GM19324 (cell line): Measurements from ENCODE around the gene DIDO1.

Experiments
- ATAC-seq: cut with Tn5 transposase; IDR thresholded peaks from one replicate; pipeline ENCODE4 v1.9.1; 2021; ENCODE audit warnings: mild to moderate bottlenecking, moderate library complexity; ENCODE audit not compliant: unreplicated experiment, low FRiP score

DIDO1 gene

DNA sequence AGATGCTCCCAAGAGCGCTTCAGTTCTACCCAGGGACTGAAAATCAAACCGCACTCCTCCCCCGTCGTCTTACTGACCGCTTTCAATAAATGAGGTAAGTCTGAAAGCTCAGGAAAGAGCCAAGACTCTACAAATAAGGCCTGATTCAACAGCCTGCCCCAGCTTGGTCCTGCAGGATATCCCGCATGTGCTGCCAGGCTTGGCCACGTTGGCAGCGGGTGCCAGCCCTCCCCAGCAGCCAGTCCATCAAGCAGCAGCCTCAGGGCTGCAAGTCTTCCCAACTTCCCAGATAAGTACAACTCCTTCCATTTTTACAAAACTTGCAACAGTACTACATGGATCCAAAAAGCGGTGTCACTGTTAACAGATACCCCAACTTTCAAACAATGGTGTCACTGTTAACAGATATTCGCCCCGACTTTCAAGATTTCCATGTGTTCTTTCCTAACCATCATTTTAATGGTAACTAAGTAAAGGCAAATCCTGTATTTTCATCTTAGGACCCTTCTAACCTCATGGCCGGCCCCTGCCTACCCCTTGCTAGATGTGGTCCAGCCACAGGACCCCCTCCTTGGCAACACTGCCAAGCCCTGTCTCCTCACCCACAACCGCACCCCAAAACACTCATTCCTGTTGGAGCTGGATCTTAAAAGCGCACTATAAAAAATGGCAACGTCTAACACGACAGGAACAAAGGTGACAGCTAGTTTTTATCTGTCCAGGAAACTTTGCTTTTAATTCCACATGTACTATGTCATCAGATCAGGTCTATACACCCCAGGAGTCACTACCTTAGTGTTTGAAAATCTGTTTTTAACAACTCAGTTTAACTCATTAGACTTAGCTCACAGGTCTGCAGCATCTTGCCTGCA lies 28.0 kb downstream of the DIDO1 start:
- ATAC-seq: no peak

DNA sequence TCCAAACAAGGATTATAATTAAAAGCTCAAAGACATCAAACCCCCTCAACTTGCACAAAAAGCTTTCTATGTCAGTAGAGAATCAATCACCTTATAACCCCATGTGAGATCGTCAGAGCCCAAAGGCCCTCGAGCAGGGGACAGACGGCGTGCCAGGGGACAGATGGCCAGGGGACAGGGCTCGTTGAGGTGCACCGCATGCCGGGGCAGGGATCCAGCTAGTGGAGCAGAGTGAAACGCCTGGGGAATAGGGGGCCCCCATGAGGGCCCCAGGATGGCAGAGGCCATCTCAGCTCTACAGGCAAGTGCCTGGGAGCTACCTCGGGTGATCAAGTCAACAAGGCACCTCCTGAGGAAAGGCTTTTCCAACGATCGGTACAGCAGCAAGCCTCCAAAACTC lies 28.6 kb downstream of the DIDO1 start:
- ATAC-seq: no peak

DNA sequence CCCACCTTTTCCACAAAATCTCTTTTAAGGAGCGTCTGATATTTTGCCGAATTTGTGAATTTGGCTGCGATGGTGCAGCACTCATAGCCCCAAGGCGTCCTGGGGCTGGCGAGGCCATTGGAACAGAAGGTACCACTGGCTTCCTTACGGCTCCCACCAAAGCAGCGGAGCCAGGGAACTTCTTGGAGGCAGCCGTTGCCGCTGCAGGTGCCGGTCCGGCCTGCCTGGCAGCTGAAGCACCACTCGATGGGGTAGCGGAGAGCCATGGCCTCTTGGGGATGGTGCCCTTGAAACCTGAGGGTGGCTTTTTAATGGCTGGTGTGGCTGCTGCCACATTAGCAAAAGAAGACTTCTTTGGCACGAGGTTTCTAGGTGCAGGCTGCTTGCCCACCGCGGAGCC lies 29.8 kb downstream of the DIDO1 start:
- ATAC-seq: no peak

DNA sequence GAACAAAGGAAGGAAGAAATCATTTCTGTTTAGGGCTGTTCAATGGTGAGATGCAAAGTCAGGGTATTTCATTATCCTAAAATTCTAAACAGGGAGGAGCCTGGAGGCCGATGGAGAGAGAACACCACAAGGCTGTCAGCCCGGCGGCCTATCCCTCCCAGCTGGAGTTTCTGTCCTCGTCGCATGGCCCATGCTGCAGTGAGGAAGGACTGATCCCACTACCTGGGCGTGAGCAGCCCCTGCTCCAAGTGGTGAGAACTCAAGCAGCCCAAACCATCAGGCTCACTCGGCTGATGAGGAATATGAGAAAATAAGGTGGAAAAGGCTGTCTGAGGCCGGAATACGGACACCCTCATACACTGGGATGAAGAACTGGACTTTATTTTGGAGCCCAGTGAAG lies 30.8 kb downstream of the DIDO1 start:
- no peak for ATAC-seq

DNA sequence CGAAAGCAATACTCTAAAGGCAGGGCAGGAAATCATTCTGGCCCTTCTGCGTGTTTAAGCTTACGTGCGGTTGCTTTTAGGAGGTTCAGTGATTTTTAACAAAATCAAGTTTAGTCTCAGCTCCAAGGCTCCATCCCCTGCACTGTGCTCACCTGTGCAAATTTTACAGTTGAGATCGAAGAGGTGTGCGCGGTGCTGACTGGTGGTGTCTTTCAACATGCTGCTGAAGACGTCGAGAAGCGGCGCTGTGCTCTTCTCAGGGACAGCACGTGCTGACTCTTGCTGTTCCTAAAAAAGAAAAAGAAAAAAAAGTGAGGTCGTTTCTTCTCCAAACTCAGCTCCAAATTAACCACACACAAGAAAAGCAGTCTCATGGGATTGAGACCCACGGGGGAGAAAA lies 32.0 kb downstream of the DIDO1 start:
- no peak for ATAC-seq

DNA sequence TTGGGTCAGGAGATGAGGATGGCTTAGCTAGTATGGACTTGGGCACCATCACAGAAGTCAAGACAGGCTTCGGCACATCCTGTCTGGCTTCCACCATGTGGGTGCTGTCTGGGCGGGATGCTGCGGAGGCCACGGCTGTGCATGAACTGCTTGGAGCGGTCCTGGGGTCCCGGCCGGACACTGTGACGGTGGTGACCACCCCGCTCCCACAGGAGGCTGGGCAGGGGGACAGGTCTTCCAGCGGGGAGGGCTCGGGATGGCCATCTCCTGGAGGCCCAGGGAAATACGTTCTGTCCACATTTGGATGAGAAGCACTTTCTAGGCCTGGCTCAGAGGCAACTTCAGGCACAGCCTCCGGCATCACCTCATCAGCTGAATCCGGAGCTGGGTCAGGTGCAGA lies 32.6 kb downstream of the DIDO1 start:
- ATAC-seq: no peak

DNA sequence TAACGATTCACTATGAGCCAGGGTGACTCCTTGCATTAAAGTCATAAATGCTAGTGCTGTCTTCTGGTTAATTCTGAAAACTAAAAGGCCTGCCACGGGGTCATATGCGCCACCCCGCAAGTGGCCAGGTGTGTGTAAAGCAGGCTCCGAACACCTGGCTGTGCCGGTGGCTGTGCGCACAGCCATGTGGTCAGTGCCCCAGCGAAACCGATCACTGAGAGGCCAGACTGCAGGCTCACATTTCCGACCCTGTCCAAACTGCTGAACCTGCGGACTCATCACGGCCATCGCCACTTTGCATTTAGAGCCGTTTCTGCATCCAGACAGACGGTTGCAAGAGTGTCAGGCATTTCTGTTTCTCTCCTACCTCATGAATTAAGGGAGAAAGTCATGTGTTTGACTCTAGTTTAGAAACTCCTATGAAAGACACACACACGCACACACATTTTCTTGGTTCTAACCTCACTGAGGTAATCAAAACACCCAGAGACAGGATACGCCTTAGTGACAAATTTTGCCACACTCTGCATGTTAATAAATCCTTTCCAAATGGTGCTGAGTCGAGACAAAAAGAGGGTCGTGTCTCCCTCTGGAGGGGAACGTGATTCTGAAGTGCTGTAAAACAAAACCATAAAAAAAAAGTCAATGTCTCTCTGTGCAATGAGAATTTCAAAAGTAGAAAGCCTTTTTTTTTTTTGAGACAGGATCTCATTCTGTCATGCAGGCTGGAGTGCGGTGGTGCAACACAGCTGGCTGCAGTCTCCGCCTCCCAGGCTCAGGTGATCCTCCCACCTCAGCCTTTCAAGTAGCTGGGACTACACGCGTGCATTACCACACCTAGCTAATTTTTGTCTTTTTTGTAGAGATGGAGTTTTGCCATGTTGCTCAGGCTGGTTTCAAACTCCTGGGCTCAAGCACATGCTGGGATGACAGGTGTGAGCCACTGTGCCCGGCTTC lies 33.7 kb downstream of the DIDO1 start:
- no peak for ATAC-seq

DNA sequence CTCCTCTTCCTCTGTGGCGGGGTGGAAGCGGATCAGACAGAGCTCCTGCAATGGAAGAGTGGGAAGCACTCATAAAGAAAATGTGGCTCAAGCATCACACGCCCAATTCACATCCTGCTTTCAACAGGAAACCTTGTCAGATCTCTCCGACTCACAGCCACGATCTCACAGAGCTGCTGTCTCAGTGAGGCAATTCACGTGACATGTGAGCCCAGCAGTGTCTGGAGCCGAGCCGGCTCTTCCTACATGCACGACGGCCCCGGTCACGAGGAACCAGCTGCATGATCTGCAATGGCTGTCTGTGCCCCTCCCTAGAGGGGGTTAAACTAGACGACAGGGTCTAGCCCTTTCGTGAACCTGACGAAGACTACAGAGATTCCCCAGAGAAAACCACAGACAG lies 35.2 kb downstream of the DIDO1 start:
- no peak for ATAC-seq

DNA sequence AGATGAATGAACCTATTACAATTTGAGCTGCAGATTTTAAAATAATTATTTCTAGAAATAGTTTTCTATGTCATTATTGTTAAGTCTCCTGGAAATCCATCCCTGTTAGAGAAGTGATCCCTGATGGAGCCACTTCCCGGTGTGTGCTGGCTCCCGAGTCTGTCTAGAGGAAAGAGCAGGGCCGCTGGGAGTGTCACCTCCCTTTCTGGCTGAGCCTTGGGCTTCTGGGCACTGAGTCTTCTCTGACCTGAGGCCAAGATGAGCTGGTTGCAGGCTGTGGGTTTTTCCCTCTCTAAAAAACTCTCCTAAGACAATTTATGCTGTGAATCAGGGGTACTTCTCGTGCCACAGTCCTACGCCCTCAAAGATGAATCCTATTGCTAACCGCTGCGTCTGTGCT lies 35.9 kb downstream of the DIDO1 start:
- no peak for ATAC-seq

DNA sequence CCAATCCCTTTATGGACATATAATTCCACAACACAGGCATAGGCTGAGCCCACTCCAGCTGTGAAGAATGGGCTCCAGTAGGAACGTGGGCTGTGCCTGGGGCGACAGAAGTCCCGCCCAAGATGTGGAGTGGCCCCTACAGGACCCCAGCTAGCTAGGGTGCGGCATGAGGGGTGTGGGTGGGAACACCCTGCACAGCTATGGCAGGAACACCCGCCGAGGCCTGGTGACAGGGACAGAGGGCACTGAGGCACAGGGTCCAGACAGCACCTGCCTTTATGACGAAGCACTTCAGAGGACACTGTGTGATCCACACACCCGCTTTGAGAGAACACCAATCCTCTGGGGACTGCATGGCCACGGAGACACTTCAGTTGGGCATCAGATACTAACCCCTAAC lies 36.4 kb downstream of the DIDO1 start:
- ATAC-seq: no peak

DNA sequence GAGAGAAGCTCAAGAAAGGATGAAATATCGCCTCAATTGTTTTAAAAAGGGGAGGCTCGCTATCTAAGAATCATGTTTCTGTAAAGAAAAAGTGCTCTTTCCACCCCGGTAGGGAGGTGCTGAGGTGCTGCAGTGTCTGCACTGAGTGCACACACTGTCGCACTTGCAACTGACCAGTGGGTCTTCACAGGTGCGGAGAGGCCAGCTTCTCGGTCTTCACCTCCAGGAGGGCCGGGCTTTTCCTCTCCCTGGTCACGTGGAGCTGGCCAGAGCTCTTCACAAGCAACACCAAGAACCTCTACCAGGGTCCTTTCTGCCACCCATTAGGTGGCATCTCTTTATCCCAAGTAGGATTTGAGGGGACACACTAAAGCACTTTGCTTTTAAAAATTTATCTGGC lies 36.9 kb downstream of the DIDO1 start:
- no peak for ATAC-seq

DNA sequence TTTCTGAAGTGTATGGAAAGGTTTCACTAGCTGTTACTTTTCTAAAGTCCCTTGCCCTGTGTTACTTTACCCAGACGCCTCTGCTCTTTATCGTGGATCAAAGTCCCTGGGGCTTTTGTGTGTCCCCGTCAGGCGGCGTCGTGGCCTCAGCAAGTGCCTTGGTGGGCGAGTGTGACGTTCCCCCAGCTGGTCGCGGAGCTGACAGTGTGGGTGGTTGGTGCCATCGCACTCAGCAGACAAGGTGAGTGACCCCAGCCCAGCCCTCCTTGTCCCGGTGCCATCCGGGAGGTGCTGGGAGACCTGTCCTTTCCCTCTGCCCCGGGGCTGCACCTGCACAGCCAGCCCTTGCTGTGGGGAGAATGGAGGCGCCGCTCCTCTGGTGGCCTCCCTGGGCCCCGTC lies 37.4 kb downstream of the DIDO1 start:
- ATAC-seq: no peak

DNA sequence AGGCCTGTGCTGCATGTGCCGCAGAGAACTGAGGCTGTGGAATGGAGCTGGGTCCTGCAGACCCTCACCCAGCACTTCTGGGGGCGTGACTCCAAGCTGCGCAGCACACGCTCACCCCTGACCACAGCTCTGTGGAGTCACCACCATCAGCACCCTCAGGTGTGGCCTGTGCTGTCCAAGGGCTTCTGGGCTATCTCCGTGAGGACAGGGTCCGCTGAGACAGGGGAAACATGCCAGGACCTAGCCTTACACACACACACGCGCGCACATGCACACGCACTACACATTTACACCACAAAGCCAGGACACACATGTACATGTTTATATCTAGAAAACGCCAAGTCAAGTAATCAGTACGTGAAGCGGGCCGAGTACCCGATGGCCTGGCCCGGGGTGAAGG lies 37.9 kb downstream of the DIDO1 start:
- ATAC-seq: no peak

DNA sequence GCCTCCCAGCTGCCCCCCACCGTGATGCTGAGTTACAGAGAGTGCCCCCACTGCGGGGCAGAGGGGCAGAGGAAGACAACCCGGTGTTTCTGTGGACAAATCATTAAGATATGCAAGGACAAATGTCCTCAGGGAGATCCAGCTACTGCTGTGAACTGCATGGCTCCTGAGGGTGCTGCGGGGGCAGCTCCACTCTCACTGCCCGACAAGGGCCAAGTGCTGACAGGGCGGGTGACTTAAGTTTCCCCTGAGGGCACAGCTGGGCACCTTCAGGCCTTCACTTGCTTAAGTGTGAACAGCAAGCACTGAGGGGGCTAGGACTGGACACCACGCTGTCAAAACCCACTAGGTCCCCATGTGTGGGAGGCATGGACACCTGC lies 38.5 kb downstream of the DIDO1 start:
- ATAC-seq: no peak

DNA sequence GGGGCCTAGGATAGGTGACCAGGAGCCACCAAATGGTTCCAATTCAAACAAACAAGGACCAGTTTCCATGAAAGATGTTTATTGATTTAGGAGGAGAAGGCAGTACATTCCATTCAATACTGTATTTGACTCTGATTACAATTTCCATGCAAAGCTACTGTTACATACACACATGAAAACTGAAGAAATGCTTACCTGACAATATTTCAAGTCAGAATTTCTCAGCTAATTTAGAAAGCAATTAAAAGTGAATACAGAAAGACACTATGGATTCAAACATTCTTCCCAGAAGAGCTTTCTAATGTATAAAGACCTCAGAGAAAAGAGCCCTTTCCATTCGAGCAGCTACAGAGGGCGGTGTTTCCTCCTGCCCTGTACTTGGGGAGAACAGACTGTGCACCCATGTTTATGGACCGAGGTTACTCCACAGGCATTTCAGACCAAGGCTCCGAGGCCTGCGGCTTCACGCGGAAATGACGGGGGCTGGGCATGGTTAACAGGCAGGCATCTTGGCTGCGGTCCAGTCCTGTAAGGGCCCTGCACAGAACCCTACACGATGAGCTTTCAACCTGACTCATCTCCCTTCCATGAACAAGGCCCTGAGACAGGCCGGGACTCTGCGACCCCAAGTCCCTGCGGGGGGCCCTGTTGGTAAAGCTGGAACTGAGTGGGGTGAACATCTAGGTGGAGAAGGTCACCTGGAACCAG lies 39.0 kb downstream of the DIDO1 start:
- ATAC-seq: no peak

DNA sequence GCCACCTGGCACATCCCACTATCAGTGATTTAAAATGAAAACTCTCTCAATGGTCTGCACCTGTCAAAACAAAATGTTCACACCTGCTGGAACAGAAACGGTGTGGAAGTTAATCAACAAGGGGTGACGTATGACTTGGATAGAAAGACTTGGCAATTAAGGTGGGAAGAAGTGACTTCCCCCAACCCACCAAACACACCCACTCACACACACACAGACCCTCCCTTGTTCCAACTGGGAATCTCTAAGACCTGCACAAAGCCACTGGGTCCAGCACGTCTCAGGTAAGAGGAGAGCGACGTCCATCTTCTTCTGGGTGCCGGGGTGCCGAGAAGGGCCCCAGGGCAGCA lies 39.6 kb downstream of the DIDO1 start:
- no peak for ATAC-seq

DNA sequence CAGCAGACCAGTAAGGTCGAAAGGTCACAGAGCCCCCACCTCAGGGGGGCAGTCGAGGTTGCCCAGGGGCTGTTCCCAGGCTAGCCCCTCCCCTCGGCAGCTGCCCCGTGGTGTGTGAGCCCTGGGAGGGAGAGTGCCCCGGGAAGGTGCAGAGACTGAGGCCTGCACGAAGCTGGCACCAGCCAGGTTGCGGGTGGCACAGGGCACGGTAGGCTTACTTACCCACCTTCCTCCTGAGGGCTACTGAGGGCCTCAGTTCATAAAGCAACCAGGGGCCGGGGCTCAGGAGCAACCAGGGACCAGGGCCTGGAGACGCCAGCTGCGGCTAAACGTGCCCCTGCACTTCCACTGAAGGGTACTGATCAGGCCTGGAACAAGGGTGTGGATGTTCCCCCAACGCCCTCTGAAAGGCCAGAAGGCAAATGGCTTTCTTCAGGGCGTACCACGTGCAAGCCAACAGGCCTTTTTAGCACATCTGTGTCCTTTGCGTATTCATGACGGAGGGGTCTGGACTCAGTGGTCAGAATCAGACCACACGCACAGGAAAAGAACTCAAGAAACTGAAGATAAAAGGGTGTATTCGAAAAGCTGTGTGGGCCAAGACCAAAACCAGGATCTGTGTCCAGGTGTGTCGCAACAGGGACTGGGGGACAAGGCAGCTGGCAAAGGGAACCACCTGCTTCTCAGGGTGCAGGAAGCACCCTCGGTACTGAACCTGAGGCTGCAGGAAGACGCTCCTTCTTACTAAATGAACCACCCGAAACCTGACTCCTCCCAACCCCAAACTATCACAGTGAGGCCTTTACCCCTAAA lies 40.2 kb downstream of the DIDO1 start:
- no peak for ATAC-seq

DNA sequence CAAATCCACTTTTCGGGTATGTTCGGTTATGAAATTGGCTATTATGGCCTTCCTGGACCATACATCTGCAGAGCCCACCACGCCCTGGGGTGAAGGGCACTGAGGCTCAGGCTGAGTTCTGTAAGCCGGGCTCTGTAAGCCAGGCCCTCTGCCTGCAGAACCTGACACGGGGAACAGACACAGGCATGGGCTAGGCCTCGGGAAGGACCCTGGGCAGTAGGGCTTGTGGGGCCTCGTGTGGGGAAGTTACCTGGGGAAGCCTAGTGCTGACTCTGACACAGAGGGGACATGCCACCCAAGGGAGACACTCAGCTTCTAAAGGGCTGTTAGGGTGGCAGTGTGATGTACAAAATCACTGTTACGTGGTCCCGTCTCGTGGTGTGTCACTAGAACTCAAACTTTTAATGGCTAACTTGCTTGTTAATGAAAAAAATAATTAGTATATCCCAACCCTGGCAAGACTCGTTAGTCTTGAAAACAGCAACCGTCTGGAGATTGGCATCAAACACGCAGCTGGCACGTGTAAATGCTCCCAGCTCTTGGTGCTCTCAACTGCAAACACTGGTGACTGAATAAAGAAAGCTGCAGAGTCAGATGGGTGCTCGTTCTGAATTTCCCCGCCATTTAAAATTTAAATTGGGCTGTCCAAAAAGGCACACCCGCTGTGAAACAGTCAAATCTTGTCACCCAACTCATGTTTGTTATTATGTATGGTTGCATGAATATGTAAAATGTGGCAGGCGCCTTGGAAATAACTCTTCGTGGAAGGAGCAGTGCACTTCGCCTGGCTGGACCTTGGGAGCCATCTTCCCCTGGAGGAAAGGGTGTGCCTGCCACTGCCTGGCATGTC lies 41.0 kb downstream of the DIDO1 start:
- no peak for ATAC-seq

DNA sequence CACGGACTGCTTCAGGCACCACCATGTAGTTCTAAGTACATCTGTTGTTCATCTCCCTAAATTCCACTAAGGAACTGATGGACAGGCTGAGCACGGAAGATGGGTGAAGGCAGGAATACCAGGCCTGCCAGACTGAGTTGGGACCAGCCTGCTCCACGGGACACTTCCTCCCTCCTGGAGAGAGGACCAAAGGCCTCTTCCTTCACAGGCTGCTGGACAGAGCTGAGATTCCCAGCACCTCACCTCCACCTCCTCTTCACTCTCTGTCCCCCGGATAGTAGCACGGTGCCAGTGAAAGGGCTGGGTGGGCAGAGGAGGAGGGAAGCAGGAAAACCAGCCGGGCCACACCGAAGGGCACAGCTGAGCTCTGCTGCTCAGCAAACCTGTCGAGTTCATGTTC lies 41.7 kb downstream of the DIDO1 start:
- ATAC-seq: no peak
